GM18520 (cell line): ENCODE results near the gene ATP5F1A.
"Not testable (repeated sequence)": the region's sequence is repeated elsewhere in the genome, so short reads cannot be mapped to it uniquely, and the experiment has no call there.

Experiments used
- ATAC-seq: cut with Tn5 transposase; IDR thresholded peaks from one replicate; pipeline ENCODE4 v1.9.1; 2021; ENCODE audit not compliant: unreplicated experiment

Gene ATP5F1A

DNA sequence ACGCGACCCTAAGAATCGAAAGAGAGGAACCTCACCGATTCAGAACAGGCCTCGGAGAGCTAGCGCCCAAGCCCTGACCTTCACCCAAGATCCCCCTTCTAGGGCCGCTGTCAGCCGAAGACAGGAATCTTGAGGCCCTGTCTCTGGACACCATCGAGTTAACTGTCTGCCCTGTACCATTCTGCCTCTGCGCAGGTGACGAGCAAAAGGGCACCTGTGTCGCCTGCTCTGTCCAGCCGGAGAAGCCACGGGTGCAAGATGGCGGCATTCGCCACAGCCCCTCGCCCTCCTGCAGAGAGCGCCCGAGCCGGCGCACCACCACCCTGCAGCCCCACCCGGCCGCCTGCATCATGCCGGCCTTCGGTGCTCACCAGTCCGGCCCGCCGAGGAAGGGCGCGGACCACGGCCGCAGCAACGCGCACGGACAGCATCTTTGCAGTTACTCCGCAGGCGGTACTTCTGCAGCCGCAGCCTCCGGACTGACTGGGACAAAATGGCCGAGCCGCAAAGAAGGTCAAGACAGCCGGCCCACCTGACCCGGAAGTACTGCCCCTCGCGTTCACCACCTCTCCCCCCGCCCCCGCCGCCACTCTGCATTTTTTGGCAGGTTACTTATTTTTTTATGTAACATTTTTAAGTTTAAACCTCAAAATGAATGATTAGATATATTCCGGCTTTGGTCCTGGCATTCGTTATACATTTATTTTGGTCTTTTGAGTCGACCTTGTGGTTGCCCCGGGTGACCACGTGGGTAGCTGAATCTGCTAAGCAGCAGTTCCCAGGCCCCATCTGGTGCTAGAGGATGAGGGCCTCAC is at the start of gene ATP5F1A:
TSS of gene ATP5F1A (minus strand) at position 496 of the 815 bp plus-strand sequence. CDS start at position 431, 65 bp downstream.
- ATAC-seq = peak; percentile 76

DNA sequence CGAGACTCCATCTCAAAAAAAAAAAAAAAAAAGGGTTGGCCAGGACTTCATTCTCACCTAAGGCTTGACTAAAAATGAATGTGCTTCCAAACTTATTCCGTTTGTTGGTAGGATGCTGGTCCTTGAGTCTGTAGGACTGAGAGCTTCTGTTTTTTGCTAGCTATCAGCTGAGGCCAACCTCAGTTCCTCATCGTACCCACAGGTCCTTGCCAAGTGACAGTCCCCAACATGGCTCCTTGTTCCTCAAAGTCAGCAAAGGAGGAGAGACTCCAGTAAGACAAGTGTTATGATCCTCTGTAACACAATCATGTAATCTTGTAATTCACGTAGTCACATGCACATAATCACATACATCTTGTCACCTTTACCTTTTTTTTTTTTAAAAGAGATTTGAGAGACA is 43.1 kb upstream of the ATP5F1A start:
- no peak for ATAC-seq

DNA sequence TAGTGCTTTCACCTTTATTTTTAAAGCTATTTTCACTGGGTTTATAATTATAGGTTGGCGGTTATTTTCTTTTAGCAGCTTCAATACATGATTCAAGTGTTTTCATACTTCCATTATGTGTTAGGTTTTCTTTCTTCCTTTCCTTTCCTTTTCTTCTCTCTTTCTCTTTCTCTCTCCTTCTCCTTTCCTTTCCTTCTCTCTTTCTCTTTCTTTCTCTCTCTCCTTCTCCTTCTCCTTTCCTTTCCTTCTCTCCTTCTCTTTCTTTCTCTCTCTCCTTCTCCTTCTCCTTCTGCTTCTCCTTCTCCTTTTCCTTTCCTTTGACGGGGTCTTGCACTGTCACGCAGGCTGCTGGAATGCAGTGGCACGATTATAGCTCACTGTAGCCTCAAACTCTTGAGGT is 42.1 kb upstream of the ATP5F1A start:
- ATAC-seq = no peak

DNA sequence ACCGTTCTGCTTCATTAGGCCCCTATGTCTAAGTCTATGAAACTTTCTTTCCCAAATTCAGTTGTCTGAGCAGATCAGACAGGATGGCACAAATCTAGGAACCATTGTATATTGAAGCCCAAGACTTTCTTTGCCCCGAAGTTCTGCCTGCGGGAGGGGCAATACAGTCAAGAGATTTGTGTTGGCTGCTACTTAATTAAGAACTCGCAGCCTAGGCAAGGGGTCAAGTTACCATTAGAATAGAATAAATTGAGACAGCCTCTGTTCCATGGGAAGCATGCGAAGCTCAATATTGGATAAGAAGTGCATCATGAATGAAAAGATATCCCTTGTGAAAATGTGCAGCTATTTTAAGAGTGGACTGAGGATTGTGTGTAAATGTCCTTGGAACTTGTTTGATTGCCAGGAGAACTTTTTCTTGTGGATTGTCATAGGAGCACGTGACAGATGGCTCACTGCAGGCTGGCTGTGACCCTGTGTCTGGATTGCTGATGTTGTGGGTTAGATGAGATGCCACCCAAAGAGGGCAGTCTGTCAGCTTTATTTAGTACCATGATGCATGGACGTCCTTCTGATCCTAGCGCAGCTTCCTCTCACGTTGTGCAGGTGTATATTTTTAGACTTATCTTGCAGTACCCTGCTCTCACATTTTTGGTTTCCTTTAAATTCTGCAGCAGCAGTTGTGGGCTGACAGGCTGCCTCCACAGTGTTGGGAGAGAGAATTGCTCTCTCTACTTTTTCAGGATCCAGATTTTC is 37.0 kb upstream of the ATP5F1A start:
- no peak for ATAC-seq

DNA sequence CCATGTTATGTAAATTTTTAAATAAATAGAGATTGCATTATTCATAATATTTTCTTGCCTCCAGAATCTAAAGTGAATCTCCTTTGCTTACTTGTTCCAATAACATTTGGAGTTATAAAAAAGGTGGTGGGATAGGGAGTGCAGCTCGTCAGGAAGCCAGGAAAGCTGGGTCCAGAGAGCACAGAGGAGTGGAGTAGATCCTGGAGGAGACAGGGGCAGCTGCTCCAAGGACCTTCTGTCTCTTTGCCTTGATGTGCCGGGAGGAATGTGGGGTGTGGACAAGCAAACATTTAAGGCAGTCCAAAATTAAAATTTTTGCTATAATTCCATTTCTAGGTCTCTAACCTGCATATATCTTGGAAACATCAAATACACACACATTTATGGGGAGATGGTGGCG is 35.4 kb upstream of the ATP5F1A start:
- ATAC-seq = no peak

DNA sequence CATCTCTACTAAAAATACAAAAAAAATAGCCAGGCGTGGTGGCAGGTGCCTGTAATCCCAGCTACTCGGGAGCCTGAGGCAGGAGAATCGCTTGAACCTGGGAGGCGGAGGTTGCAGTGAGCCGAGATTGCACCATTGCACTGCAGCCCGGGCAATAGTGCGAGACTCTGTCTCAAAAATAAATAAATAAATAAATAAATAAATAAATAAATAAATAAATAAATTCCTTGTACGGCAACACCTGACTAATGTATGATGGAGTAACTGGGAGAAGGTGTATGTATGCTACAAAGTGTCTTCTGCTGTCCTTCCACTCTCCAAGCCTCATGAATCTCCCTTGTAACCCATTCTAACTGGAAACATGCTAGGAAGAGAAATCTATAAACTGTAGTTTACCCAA is 32.5 kb upstream of the ATP5F1A start:
- ATAC-seq = not testable (repeated sequence)

DNA sequence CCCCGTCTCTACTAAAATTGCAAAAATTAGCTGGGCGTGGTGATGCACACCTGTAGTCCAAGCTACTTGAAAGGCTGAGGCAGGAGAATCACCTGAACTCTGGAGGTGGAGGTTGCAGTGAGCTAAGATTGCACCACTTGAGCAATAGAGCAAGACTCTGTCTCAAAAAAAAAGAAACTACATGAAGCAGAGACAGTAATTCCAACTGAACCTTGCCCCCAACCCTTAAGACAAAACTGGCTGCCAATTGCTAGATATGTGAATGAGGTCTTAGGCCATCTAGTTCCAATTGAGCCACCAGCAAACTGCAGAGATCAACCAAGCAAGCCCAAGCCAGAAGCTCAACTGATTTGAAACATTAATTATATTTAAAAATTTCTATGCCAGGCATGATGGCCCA is 32.0 kb upstream of the ATP5F1A start:
- ATAC-seq = no peak

DNA sequence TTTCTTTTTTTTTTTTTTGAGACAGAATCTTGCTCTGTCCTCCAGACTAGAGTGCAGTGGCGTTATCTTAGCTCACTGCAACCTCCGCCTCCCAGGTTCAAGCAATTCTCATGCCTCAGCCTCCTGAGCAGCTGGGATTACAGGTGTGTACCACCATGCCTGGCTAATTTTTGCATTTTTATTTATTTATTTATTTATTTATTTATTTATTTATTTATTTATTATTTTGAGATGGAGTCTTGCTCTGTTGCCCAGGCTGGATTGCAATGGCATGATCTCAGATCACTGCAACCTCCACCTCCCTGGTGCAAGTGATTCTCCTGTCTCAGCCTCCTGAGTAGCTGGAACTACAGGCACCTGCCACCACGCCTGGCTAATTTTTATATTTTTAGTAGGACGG is 28.5 kb upstream of the ATP5F1A start:
- ATAC-seq = not testable (repeated sequence)

DNA sequence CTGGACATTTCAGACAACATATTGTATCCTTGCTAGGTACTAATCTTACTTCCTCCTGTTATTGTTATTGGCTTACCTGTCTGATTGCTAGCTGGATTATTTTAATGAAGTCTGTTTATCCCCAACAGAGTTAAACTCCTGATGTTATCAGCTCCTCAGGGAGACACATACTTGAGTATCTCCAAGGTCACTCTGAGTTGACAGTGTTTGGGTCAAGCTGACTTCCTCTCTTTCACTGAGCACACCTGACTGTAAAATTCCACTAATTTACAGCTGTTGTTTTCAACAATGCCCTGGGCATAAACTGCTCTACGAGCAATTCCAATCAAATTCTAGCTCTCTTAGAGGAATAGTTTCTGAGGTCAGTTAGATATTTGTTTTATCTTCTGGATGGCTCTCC is 15.7 kb upstream of the ATP5F1A start:
- ATAC-seq = no peak

DNA sequence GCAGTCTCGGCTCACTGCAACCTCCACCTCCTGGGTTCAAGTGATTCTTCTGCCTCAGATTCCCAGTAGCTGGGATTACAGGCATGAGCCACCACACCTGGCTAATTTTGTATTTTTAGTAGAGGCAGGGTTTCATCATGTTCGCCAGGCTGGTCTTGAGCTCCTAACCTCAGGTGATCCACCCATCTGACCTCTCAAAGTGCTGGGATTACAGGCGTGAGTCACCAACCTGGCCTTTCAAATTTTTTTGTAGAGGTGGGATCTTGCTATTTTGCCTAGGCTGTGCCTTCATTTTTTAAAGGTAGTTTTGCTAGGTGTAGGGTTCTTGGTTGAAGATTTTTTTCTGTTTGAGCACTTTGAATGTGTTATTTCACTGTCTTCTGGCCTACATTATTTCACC is 12.3 kb upstream of the ATP5F1A start:
- ATAC-seq = no peak

DNA sequence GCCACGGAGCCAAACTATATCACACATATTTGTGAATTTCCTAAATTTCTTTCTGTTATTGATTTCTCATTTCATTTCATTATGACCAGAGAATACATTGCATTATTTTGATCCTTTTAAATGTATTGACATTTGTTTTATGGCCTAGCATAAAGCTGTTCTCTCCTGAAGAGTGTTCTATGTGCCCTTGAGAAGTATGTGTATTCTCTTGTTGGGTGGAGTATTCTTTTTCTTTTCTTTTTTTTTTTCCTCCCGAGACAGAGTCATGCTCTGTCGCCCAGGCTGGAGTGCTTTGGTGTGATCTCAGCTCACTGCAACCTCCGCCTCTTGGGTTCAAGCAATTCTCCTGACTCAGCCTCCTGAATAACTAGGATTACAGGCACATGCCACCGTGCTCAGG is 11.3 kb upstream of the ATP5F1A start:
- ATAC-seq = no peak

DNA sequence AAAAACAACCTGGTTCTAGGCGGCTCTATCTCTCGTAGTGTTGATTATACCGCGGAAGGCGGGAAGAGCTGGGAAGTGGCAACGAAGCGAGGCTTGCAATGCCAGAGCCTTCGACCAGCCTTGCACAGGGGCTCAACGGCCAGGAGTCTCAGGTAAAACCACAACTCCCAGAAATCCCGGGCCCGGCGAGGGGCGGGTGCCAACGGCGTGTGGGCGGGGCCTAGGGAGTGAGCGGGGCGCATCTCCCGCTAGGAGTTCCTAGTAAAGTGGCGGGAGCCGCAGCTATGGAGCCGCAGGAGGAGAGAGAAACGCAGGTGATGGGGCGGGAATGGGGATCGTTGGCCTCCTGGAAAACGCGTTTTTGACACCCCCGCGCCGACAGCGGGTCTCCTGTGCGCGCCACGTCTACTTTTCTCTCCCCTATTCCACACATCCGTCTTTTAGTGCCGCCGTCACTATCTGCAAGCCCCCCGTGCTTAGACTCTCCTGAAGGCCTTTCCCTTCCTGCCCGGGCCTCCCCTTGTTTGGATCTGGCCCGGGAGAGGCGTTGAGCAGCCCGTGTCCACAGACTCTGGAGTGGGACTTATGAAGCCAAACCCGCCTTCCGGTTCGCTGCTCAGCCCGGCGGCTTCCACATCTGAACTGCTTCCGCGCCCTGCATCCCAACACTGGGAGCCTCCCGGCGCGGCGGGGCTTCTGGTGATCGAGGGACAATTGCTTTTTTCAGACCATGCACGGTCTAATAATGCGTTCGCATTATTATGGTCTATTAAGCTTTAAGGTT is 6.2 kb upstream of the ATP5F1A start, which contains the start of gene HAUS1:
TSS of gene HAUS1 (plus strand) at position 258 of the 784 bp plus-strand sequence. CDS start at position 285, 27 bp downstream.
- peak; percentile 52 for ATAC-seq

DNA sequence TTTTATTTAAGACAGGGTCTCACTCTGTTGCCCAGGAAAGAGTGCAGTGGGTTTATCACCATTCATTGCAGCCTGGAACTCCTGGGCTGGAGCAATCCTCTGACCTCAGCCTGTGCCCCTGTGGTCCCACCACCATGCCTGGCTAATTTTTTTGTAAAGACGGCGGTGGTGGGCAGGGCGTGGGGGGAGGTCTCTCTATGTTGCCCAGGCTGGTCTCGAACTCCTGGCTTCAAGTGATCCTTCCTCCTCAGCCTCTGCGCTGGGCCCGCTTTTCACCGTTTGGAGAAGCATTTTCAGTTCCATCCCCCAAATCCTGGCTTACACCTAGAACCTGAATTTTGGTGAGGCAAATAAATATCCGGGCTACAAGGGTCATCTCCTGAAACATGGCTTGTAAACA is 1.4 kb upstream of the ATP5F1A start:
- ATAC-seq = no peak

DNA sequence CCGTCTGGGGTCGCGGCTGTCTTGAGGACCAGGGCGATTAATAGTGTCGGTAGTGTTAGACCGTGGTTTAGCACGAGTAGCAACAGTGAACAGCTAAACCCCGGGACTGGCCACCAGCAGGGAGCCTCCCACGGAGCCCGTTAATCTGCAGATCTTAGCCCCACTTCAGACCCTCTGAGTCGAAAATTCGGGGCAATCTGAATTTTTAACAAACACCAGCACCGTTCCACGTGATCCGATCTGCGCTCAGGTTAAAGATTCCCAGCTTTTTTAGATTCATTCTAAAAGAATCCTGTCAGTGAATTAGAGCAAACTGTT is 479 bp upstream of the ATP5F1A start:
- no peak for ATAC-seq

DNA sequence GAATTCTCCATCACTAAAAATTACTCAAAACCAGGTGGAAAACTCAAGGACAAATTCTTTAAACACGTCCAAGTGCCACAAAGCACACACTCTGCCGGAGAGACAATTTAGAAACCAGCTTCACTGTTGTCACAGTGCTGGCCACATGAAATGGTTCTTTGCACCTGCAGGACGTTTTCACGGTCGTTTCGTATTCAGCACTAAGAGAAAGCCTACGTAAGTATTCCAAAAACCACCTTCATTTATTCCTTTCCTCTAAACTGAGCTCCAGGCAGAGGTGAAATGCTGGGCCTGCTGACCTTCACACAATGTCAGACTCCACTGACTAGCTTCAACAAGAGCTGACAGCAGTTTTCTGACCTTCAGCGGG is 680 bp downstream of the ATP5F1A start:
- ATAC-seq = peak; percentile 14

DNA sequence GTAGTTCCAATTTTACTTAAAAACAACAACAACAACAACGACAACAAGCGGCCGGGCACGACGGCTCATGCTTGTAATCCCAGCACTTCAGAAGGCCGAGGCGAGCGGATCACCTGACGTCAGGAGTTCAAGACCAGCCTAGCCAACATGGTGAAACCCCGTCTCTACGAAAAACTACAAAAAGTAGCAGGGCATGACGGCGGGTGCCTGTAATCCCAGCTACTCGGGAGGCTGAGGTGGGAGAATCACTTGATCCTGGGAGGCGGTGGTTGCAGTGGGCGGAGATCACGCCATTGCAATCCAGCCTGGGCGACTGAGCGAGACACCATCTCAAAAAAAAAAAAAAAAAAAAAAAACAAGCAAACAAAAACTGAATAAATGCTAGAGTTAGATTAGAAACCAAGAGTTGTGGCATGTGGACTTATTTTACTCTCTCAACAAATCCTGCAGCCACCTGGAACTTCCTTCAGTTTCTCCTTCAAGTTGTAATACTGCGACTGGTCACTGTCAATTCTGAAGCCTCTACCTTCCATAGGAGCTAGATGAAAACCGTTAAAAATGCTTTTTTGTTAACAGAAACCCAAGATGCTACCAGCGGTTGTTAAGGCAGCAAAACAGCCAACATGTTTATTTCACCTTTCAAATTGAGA is 1.3 kb downstream of the ATP5F1A start:
- no peak for ATAC-seq

DNA sequence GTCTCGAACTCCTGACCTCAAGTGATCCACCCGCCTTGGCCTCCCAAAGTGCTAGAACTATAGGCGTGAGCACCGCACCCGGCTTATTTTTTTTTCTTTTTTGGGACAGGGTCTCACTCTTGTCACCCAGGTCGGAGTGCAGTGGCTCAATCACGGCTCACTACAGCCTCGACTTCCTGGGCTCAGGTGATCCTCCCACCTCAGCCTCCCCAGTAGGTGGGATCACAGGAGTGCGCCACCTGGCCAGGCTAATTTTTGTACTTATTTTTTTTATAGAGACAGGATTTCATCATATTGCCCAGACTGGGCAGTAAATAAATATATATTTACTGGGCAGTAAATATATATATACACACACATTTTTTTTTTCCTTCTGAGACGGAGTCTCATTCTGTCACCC is 2.6 kb downstream of the ATP5F1A start:
- ATAC-seq = no peak

DNA sequence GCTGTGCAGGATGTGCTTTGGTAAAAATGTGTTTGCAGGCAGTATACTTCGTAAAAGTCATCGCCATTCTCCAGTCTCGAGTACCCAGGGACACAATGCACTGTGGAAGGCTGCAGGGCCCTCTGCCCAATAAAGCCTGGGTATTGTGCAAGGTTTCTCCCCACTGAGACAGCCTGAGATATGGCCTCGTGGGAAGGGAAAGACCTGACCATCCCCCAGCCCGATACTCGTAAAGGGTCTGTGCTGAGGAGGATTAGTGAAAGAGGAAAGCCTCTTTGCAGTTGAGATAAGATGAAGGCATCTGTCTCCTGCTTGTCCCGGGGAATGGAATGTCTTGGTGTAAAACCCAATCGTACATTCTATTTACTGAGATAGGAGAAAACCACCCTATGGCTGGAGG is 9.6 kb downstream of the ATP5F1A start:
- ATAC-seq = not testable (repeated sequence)

DNA sequence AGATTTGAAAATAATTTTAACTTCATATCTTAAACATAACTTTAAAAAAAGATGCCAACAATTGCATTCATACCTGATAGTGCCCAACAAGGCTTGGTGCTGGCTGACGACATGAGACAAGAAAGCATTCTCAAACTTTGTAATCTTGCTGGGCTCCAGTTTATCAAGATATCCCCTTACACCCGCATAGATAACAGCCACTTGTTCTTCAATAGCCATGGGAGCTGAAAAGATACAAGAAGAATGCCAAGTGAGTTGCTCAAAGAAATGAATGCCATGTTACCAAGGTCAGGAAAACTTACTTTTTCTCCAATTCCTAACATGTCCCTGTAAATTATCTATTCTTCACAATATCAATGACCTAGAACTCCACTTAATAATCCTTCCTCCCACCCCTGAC is 13.7 kb downstream of the ATP5F1A start:
- ATAC-seq = no peak

DNA sequence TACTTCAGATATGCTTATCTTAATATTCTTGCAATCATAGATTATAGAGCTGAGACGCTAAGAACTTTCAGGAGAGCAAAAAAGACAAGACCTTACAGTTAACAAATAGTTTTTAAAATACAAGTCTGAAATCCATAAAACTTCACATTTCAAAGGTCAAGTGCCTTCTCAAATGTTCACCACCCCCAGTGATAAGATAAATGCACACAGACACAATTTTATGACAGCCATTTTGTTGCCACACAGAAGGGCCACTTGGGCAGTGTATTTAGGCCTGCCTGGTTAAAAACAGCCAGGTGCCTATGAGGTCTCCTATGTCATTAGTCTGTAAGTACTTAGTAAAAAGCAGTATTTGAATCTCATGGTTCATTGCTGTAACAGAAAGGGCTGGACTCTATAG is 17.9 kb downstream of the ATP5F1A start:
- no peak for ATAC-seq

DNA sequence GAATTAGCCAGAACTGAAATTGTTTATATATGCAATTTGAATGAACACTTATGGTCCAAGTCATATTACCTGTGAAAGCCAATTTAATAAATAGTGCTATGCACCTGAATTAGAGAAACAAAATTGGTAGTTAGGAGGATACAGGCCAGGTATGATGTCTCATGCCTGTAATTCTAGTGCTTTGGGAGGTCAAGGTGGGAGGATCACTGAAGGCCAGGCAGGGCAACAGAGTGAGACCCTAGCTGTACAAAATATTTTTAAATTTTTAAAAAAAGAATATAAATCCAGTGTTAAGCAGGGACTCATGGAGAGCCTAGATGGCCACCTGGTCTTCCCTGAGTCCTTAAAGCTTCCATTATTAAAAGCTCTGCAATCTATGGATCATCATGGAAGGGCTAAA is 18.8 kb downstream of the ATP5F1A start:
- ATAC-seq = no peak
